Measurements from ENCODE around the gene CFLAR. TPM values are rescaled to one million over a fixed set of nuclear protein-coding genes. Genes with fewer than 3 reads are reported as not detected.

CFLAR gene
- total and polyA plus RNA-seq, 2 of the 13 experiments (the other 11 are each of a cell fraction or from before 2014, with no cell fraction given): 43.8 to 92.1 TPM

- TF ChIP-seq JUN (CRISPR knock-in tag; IDR thresholded peaks at IDR 0.05): no peak
- TF ChIP-seq NFATC3 (CRISPR knock-in tag; IDR thresholded peaks at IDR 0.05): peak; percentile 38; the same call in 1 of the 2 replicates
- TF ChIP-seq GRHL1 (CRISPR knock-in tag; conservative IDR thresholded peaks at IDR 0.05): no peak
- TF ChIP-seq ATAD3A (CRISPR knock-in tag; IDR thresholded peaks at IDR 0.05): no peak
- TF ChIP-seq ZSCAN31 (CRISPR knock-in tag; IDR thresholded peaks at IDR 0.05; ENCODE audit: low read depth): peak; percentile 68; the same call in 1 of the 2 replicates
- TF ChIP-seq ZFP91 (CRISPR knock-in tag; IDR thresholded peaks at IDR 0.05; ENCODE audit: borderline replicate concordance): peak; percentile 70; the same call in 1 of the 2 replicates
- TF ChIP-seq ZNF615 (CRISPR knock-in tag; IDR thresholded peaks at IDR 0.05; ENCODE audit: borderline replicate concordance): no peak; the same call in 1 of the 2 replicates
- TF ChIP-seq ARNT (IDR thresholded peaks at IDR 0.05): no peak
- TF ChIP-seq ARID4A (CRISPR knock-in tag; IDR thresholded peaks at IDR 0.05; ENCODE audit: borderline replicate concordance): peak; percentile 70; the same call in 1 of the 2 replicates
- TF ChIP-seq HBP1 (CRISPR knock-in tag; IDR thresholded peaks at IDR 0.05; ENCODE audit: low read depth): peak; percentile 62; the same call in 1 of the 2 replicates
- no peak for TF ChIP-seq EZH2 (conservative IDR thresholded peaks at IDR 0.05; ENCODE audit: low read depth, low read length)
- peak; percentile 71; the same call in 1 of the 2 replicates for TF ChIP-seq NBN (conservative IDR thresholded peaks at IDR 0.05)
- TF ChIP-seq RFX1 (IDR thresholded peaks at IDR 0.05): no peak; the same call in 1 of the 2 replicates
- 0 out of 2 replicates have a peak, but pooled peaks have one; percentile 8 for TF ChIP-seq BCL6 (CRISPR knock-in tag; IDR thresholded peaks at IDR 0.05)
- TF ChIP-seq REST (IDR thresholded peaks at IDR 0.05; ENCODE audit: borderline replicate concordance in 1 of 2, low read depth in 1 of 2, low read length in 2 of 2): no peak; a peak in 1 of 4 replicates
Observed at GRCh38 chr2:201204655-201205514, 88.9 kb downstream of the CFLAR start (continued).
